K562 (cell line): ENCODE data around the gene ZFYVE28. TPM values are rescaled to one million over a fixed set of nuclear protein-coding genes. Genes with fewer than 3 reads are reported as not detected.

ENCODE experiments used
- ATAC-seq: fragments of 200-7000 bp; cut with Tn5 transposase; 3 replicates; pipeline ENCODE4 v1.9.1; 2020; ENCODE audit warnings: moderate library complexity
- BruUV-seq: library from RNA; stranded (reverse); fragments of 400-500 nt; replicated peaks from 2 replicates; lab custom pipeline; 2021; lab: Mats Ljungman, UMichigan
- CTCF ChIA-PET: fragments of 300-600 bp; formaldehyde crosslinking; extraction: SDS; loops from one replicate; lab custom pipeline; 2021; ENCODE audit warnings: low intra/inter-chr PET ratio; lab: Yijun Ruan, JAX
- POLR2A ChIA-PET: fragments of 300-600, 350-650 bp; sonication (Branson Sonifier 250); formaldehyde crosslinking; extraction: SDS; loops from one replicate; lab custom pipeline; 2021; ENCODE audit warnings: antibody characterized with exemption, inconsistent platforms; lab: Yijun Ruan, JAX
- DNase-seq, 4 experiments: peaks; one replicate each; pipeline versions ENCODE4 v3.0.0 to v3.0.0-alpha.2; 2011 to 2018; ENCODE audit warnings: low spot score in 3 of 4, mixed read lengths in 3 of 4; ENCODE audit errors: extremely low read depth in 1 of 4
- FAIRE-seq: peaks from 2 replicates; lab custom pipeline; 2011; peaks lifted over from hg19 to GRCh38; lab: Jason Lieb, UNC
- H2AFZ ChIP-seq: 2 replicates; pipeline ENCODE4 v1.6.0; 2011; ENCODE audit warnings: low read depth, low read length, control low read depth, inconsistent platforms
- H3K27ac ChIP-seq: fragments of 200-600 bp; 3 replicates; pipeline ENCODE4 v1.8.0; 2011; ENCODE audit warnings: low read depth, mild to moderate bottlenecking, control low read depth, inconsistent platforms, low read length, moderate library complexity, mixed read lengths; ENCODE audit errors: extremely low read depth
- H3K27me3 ChIP-seq, 2 experiments: fragments of 300-600 bp in 1 of 2; 2 replicates in 1 of 2; 3 replicates in 1 of 2; pipeline versions ENCODE4 v1.6.0 to v1.8.0; 2011; ENCODE audit warnings: inconsistent platforms in 2 of 2, low read length in 2 of 2, mild to moderate bottlenecking in 1 of 2, mixed read lengths in 1 of 2, moderate library complexity in 1 of 2; ENCODE audit not compliant: control insufficient read depth in 2 of 2, insufficient read depth in 2 of 2
- H3K36me3 ChIP-seq: fragments of 300-600 bp; 3 replicates; pipeline ENCODE4 v1.8.0; 2011; ENCODE audit warnings: mild to moderate bottlenecking, low read length, inconsistent platforms; ENCODE audit not compliant: control insufficient read depth, insufficient read depth
- H3K4me1 ChIP-seq, 2 experiments: fragments of 200-600 bp in 1 of 2; replicated peaks in 1 of 2; 2 replicates in 1 of 2; 3 replicates in 1 of 2; pipeline versions ENCODE4 v1.5.1 to v1.8.0; 2011; ENCODE audit warnings: inconsistent platforms in 2 of 2, low read length in 2 of 2, mild to moderate bottlenecking in 1 of 2, mixed read lengths in 1 of 2, moderate library complexity in 1 of 2; ENCODE audit not compliant: control insufficient read depth in 2 of 2, insufficient read depth in 2 of 2
- H3K4me2 ChIP-seq: 2 replicates; pipeline ENCODE4 v1.6.1; 2011; ENCODE audit warnings: low read length, control low read depth, inconsistent platforms, mixed read lengths; ENCODE audit not compliant: insufficient read depth
- H3K4me3 ChIP-seq: fragments of 200-600 bp; sonication (generic), shearing (Covaris generic); 2 replicates; pipeline ENCODE4 v1.5.1; 2016; ENCODE audit warnings: control low read depth, inconsistent platforms
- H3K79me2 ChIP-seq: fragments of 200-600 bp; 3 replicates; pipeline ENCODE4 v1.8.0; 2011; ENCODE audit warnings: low read length, inconsistent platforms; ENCODE audit not compliant: control insufficient read depth, insufficient read depth
- H3K9ac ChIP-seq, 2 experiments: 2 replicates each; pipeline versions ENCODE4 v1.6.0 to v1.6.1; 2011; ENCODE audit warnings: low read depth in 2 of 2, low read length in 2 of 2, control low read depth in 1 of 2, inconsistent platforms in 1 of 2, mild to moderate bottlenecking in 1 of 2, mixed read lengths in 1 of 2; ENCODE audit not compliant: insufficient read depth in 1 of 2
- H3K9me1 ChIP-seq: one replicate; pipeline ENCODE4 v1.6.0; 2011; ENCODE audit warnings: inconsistent platforms, mild to moderate bottlenecking, low read length, moderate library complexity; ENCODE audit not compliant: control insufficient read depth, insufficient read depth
- H3K9me3 ChIP-seq: replicated peaks from 2 replicates; pipeline ENCODE4 v1.5.1; 2011; ENCODE audit warnings: low read depth, low read length, inconsistent platforms; ENCODE audit not compliant: control insufficient read depth, insufficient read depth
- H4K20me1 ChIP-seq: replicated peaks from 2 replicates; pipeline ENCODE4 v1.6.1; 2011; ENCODE audit warnings: low read length, inconsistent platforms, mixed read lengths; ENCODE audit not compliant: control insufficient read depth, insufficient read depth
- ATF3 ChIP-seq, 2 experiments: fragments of 450-650 bp in 1 of 2; sonication (generic) in 1 of 2; formaldehyde crosslinking in 1 of 2; IDR thresholded peaks in 1 of 2; conservative IDR thresholded peaks in 1 of 2; 2 replicates each; pipeline versions ENCODE4 v1.6.1 to v1.8.1; 2016 to 2023; ENCODE audit warnings: mild to moderate bottlenecking in 2 of 2, moderate library complexity in 2 of 2, inconsistent platforms in 1 of 2, missing genetic modification reagents in 1 of 2
- ELF2 ChIP-seq: fragments of 250-450 bp; sonication (Bioruptor Pico); IDR thresholded peaks from 2 replicates; pipeline ENCODE4 v1.5.0; 2021; ENCODE audit warnings: mild to moderate bottlenecking
- RBM39 ChIP-seq: fragments of 200-400 bp; formaldehyde crosslinking; optimal IDR thresholded peaks from 2 replicates; pipeline ENCODE3; 2018; ENCODE audit warnings: low read depth, low read length
- TAF1 ChIP-seq: IDR thresholded peaks from 2 replicates; pipeline ENCODE4 v1.6.1; 2011; ENCODE audit warnings: mild to moderate bottlenecking, low read length, moderate library complexity; ENCODE audit not compliant: insufficient read depth, control insufficient read depth, severe bottlenecking; ENCODE audit errors: extremely low read depth
- TARDBP ChIP-seq: fragments of 450-650 bp; IDR thresholded peaks from 2 replicates; pipeline ENCODE4 v1.6.1; 2016
- ZKSCAN3 ChIP-seq: fragments of 250-450 bp; sonication (Bioruptor Pico); IDR thresholded peaks from 2 replicates; pipeline ENCODE4 v1.4.0; 2020
- ZNF766 ChIP-seq: fragments of 200-800 bp; sonication (Bioruptor generic); conservative IDR thresholded peaks from 2 replicates; pipeline ENCODE4 v1.6.1; 2016; ENCODE audit warnings: missing genetic modification characterization, missing compliant biosample characterization
- WGBS: fragments of 100-300 bp; shearing (Covaris generic); methylation state at CpG from one replicate; pipeline ENCODE4 v1.1.6; 2016; ENCODE audit warnings: low coverage, mixed read lengths; ENCODE audit not compliant: insufficient coverage; ENCODE audit errors: missing lambda C conversion rate; 5-methylcytosine and 5-hydroxymethylcytosine counted together
- in situ Hi-C: fragments of 300-500 bp; cut with MboI; formaldehyde crosslinking; loops from 4 replicates; pipeline ENCODE4 v1.15.0; 2018; ENCODE audit warnings: inconsistent platforms, mixed read lengths
- intact Hi-C: fragments of 100-400 bp; cut with micrococcal nuclease; formaldehyde crosslinking; loops from 2 replicates; pipeline ENCODE4 v1.14.2; 2022
- polyA plus RNA-seq, 8 experiments: library from polyadenylated mRNA; depleted of rRNA in 4 of 8; stranded (reverse) in 5 of 8; unstranded in 3 of 8; fragments of >200 nt; fragmentation: Nextera tagmentation in 2 of 8; fragmentation: Illumina TruSeq in 1 of 8; extraction: Ambion mirVana in 2 of 8; extraction: Trizol in 1 of 8; gene quantifications; 2 replicates each; pipeline versions ENCODE4 v1.2.1 to v1.2.3, GENCODE V29; 2011 to 2014; ENCODE audit warnings: inconsistent platforms in 1 of 8, missing spikeins in 1 of 8
- total RNA-seq, 7 experiments: library from RNA; depleted of rRNA in 6 of 7; stranded (reverse); fragments of >200 nt in 6 of 7; fragmentation: Illumina TruSeq in 2 of 7; extraction: Trizol in 2 of 7; gene quantifications; 2 replicates each; pipeline versions ENCODE4 v1.2.1 to v1.2.3, GENCODE V29; 2011 to 2021; ENCODE audit warnings: low replicate concordance in 1 of 7
- TF ChIP-seq, protein P1 (sequence below): fragments of 250-450 bp; sonication (Bioruptor Pico); IDR thresholded peaks from 2 replicates; pipeline ENCODE4 v1.4.0; 2020; ENCODE audit warnings: borderline replicate concordance

Gene ZFYVE28
- total and polyA plus RNA-seq, 9 of the 15 experiments (the other 6 are each of a cell fraction or from before 2014, with no cell fraction given), result 1.3 to 24.8 (median 8.9) TPM

- Histone ChIP-seq H2AFZ (no peak overlapping the region), H4K20me1 (no peaks in the 10 kb centered on the region), H3K4me2 (no peak overlapping the region), H3K79me2 (no peaks in the 10 kb centered on the region), H3K36me3 (no peaks in the 10 kb centered on the region), H3K9me1 (no peaks in the 10 kb centered on the region), H3K9me3 (no peaks in the 10 kb centered on the region), H3K27ac (no peak overlapping the region), H3K9ac (peak overlapping the region in 1 of 2 experiments; percentile 43; a peak in 1 of 4 replicates), H3K4me1 (peaks cover 0 to 42% of the 10 kb centered on the region in 2 experiments; a peak in 2 of 5 replicates), H3K4me3 (no peak overlapping the region), H3K27me3 (no peaks in the 10 kb centered on the region)
- FAIRE-seq (no peak), DNase-seq (no peak), ATAC-seq (no peak)
- TF ChIP-seq RBM39, result no peak
- TF ChIP-seq, protein P1, sequence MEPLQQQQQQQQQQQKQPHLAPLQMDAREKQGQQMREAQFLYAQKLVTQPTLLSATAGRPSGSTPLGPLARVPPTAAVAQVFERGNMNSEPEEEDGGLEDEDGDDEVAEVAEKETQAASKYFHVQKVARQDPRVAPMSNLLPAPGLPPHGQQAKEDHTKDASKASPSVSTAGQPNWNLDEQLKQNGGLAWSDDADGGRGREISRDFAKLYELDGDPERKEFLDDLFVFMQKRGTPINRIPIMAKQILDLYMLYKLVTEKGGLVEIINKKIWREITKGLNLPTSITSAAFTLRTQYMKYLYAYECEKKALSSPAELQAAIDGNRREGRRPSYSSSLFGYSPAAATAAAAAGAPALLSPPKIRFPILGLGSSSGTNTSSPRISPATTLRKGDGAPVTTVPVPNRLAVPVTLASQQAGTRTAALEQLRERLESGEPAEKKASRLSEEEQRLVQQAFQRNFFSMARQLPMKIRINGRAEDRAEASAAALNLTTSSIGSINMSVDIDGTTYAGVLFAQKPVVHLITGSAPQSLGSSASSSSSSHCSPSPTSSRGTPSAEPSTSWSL (CRISPR knock-in tag), result no peak
- TF ChIP-seq ZKSCAN3, result no peak
- TF ChIP-seq ZNF766 (CRISPR knock-in tag), result no peak
- no peak for TF ChIP-seq ELF2
- no peak for TF ChIP-seq TARDBP
- no peak for TF ChIP-seq TAF1
- no peak for TF ChIP-seq ATF3 (IDR thresholded peaks at IDR 0.05)
- TF ChIP-seq ATF3 (CRISPR knock-in tag; conservative IDR thresholded peaks at IDR 0.05), result no peak
- 49% methylated on average over 12 of the region's 13 CpGs for WGBS
- BruUV-seq, result no TSS peak
- CTCF ChIA-PET, result no interaction called here
- in situ Hi-C loops, result no loop called here
- POLR2A ChIA-PET, result interaction anchor here (1.3 to 1.9 kb wide), 2 partner anchors 11 to 14 kb away, joined by 3 to 5 read pairs; no protein-coding TSS in a partner anchor
- intact Hi-C loops, result no loop called here
These were observed 8.3 kb upstream of the ZFYVE28 start for GRCh38 chr4:2426711-2427275.
